Measurements from ENCODE around the gene CCDC92B. TPM values are rescaled to one million over a fixed set of nuclear protein-coding genes. Genes with fewer than 3 reads are reported as not detected.

Gene CCDC92B
- 1 to 10 TPM in 1 of 5 donors, not detected in 4; 1.7 TPM for total RNA-seq
- under 1 TPM in 2 of 3 donors, not detected in 1; 0.12 to 0.48 TPM for polyA plus RNA-seq
- long read RNA-seq, donor 1, partial matches to known transcripts: 0 of 2 reads
- long read RNA-seq, donor 1, other reads (novel, unspliced or antisense): 0 of 2 reads
- long read RNA-seq, donor 2, partial matches to known transcripts: 0 of 2 reads
- long read RNA-seq, donor 2, other reads (novel, unspliced or antisense): 0 of 2 reads
- long read RNA-seq, donor 3: 0 reads
- long read RNA-seq, donor 4: 0 reads
- long read RNA-seq, donor 5, partial matches to known transcripts: 0 of 4 reads
- long read RNA-seq, donor 5, other reads (novel, unspliced or antisense): 0 of 4 reads
- long read RNA-seq, donor 6, transcript AC005696.4-201 (1 exons, 3,147 nt): major isoform, 5 of 5 reads
- long read RNA-seq, donor 6, partial matches to known transcripts: 0 of 5 reads
- long read RNA-seq, donor 6, other reads (novel, unspliced or antisense): 0 of 5 reads
- long read RNA-seq, donor 7, partial matches to known transcripts: 0 of 1 reads
- long read RNA-seq, donor 7, other reads (novel, unspliced or antisense): 0 of 1 reads
- long read RNA-seq, donor 8, partial matches to known transcripts: 0 of 3 reads
- long read RNA-seq, donor 8, other reads (novel, unspliced or antisense): 0 of 3 reads
- long read RNA-seq, donor 9: 0 reads
- long read RNA-seq, donor 10: 0 reads

GRCh38 chr17:2749058-2749783 is at the start of gene CCDC92B:
Gene CCDC92B (minus strand): TSS chr17:2749652. CDS start chr17:2735145, 14,507 bp downstream.
- H3K4me3 ChIP-seq: peak within 1 kb of the TSS; percentile 19 to 35 (median 34)
- no peak for DNase-seq
- intact Hi-C loops (cut with DNase I; ENCODE audit: low total_unique reads): no loop called here
- peaks cover 4 to 14% (median 11%) of the 10 kb centered on the region in 4 donors for H3K4me1 ChIP-seq
- H3K9me3 ChIP-seq: no peaks in the 10 kb centered on the region
- no peaks in the 10 kb centered on the region for H3K36me3 ChIP-seq
- TF ChIP-seq CTCF (IDR thresholded peaks at IDR 0.05) (no peak), EP300 (IDR thresholded peaks at IDR 0.05) (no peak), POLR2AphosphoS5 (IDR thresholded peaks at IDR 0.05) (no peak), POLR2A (IDR thresholded peaks at IDR 0.05) (no peak)
- no peak within 1 kb of the TSS for H3K27ac ChIP-seq
- peaks cover 6 to 95% (median 44%) of the 10 kb centered on the region in 3 donors for H3K27me3 ChIP-seq
- WGBS, 5 donors: 3 to 8% (median 4%) methylated on average over 19 to 71 of the region's 76 CpGs

GRCh38 chr17:2798678-2799077 is 49.2 kb upstream of the CCDC92B start:
- no peaks in the 10 kb centered on the region for H3K36me3 ChIP-seq
- no peaks in the 10 kb centered on the region for H3K9me3 ChIP-seq
- intact Hi-C loops (cut with DNase I; ENCODE audit: low total_unique reads): no loop called here
- no peak for DNase-seq
- peaks cover 6 to 58% (median 31%) of the 10 kb centered on the region in 4 donors for H3K4me1 ChIP-seq
- no peak overlapping the region for H3K4me3 ChIP-seq
- peaks cover 0 to 26% (median 0%) of the 10 kb centered on the region in 3 donors for H3K27me3 ChIP-seq
- H3K27ac ChIP-seq: no peak overlapping the region
- 52 to 60% (median 58%) methylated on average over 11 of the region's 11 CpGs; no CpG with 5 or more reads in 1 of the 5 donors for WGBS, 5 donors
- no peak for TF ChIP-seq POLR2AphosphoS5 (IDR thresholded peaks at IDR 0.05)
- TF ChIP-seq EP300 (IDR thresholded peaks at IDR 0.05): no peak
- no peak for TF ChIP-seq POLR2A (IDR thresholded peaks at IDR 0.05)
- TF ChIP-seq CTCF (IDR thresholded peaks at IDR 0.05): no peak

- Histone ChIP-seq H3K27ac (peak overlapping the region in 1 of 5 donors; percentile 74), H3K27me3 (peaks cover 0 to 31% (median 0%) of the 10 kb centered on the region in 3 donors), H3K9me3 (no peaks in the 10 kb centered on the region), H3K36me3 (no peaks in the 10 kb centered on the region), H3K4me3 (peak overlapping the region in 1 of 4 donors; percentile 41), H3K4me1 (peaks cover 6 to 58% (median 31%) of the 10 kb centered on the region in 4 donors)
- intact Hi-C loops (cut with DNase I; ENCODE audit: low total_unique reads): no loop called here
- whole genome bisulfite sequencing, 5 donors: 66 to 82% (median 73%) methylated on average over 11 of the region's 11 CpGs
- DNase-seq: no peak
- TF ChIP-seq CTCF (IDR thresholded peaks at IDR 0.05): no peak
- no peak for TF ChIP-seq EP300 (IDR thresholded peaks at IDR 0.05)
- no peak for TF ChIP-seq POLR2A (IDR thresholded peaks at IDR 0.05)
- no peak for TF ChIP-seq POLR2AphosphoS5 (IDR thresholded peaks at IDR 0.05)
Measured at GRCh38 chr17:2798188-2798587, 48.7 kb upstream of the CCDC92B start.

GRCh38 chr17:2797637-2798036 is 48.2 kb upstream of the CCDC92B start:
- Histone ChIP-seq H3K36me3 (no peaks in the 10 kb centered on the region), H3K4me1 (peaks cover 6 to 59% (median 31%) of the 10 kb centered on the region in 4 donors), H3K9me3 (no peaks in the 10 kb centered on the region), H3K27ac (peak overlapping the region; percentile 54 to 74 (median 56)), H3K4me3 (peak overlapping the region; percentile 6 to 54 (median 36)), H3K27me3 (peaks cover 0 to 32% (median 0%) of the 10 kb centered on the region in 3 donors)
- 27 to 48% (median 41%) methylated on average over 10 to 11 of the region's 11 CpGs for WGBS, 5 donors
- DNase-seq: peak; percentile 59 to 86
- intact Hi-C loops (cut with DNase I; ENCODE audit: low total_unique reads): no loop called here
- TF ChIP-seq POLR2AphosphoS5 (IDR thresholded peaks at IDR 0.05): peak in 2 of 3 donors; percentile 47 to 76
- no peak for TF ChIP-seq EP300 (IDR thresholded peaks at IDR 0.05)
- no peak for TF ChIP-seq POLR2A (IDR thresholded peaks at IDR 0.05)
- no peak for TF ChIP-seq CTCF (IDR thresholded peaks at IDR 0.05)

All from stomach (tissue), 19 donors.